ENCODE measurements around the gene HIPK2. TPM values are rescaled to one million over a fixed set of nuclear protein-coding genes. Genes with fewer than 3 reads are reported as not detected.

HIPK2 gene
- total RNA-seq, 2 experiments from 2014 or later, result 6.2 to 7.9 TPM

GRCh38 chr7:139587535-139587934 is 190.3 kb downstream of the HIPK2 start:
- DNase-seq (ENCODE audit: low spot score), result no peak
- Histone ChIP-seq H3K79me2 (ENCODE audit: insufficient read depth, low read depth, low read length) (no peaks in the 10 kb centered on the region), H2AFZ (ENCODE audit: low read length) (no peak overlapping the region), H3K36me3 (ENCODE audit: insufficient read depth, low read length) (no peaks in the 10 kb centered on the region), H3K9me2 (ENCODE audit: insufficient read depth, low read length) (no peaks in the 10 kb centered on the region), H3K9me3 (ENCODE audit: low read length) (no peaks in the 10 kb centered on the region), H3K4me2 (ENCODE audit: low read length) (no peak overlapping the region), H3K27ac (ENCODE audit: low read depth, low read length, poor library complexity, severe bottlenecking) (no peak overlapping the region), H3K4me3 (ENCODE audit: low read depth, low read length, poor library complexity, severe bottlenecking) (no peak overlapping the region), H4K20me1 (ENCODE audit: insufficient read depth, low read length) (no peaks in the 10 kb centered on the region), H3K4me1 (ENCODE audit: insufficient read depth, low read length, poor library complexity, severe bottlenecking) (no peaks in the 10 kb centered on the region)
- TF ChIP-seq EZH2phosphoT487 (IDR thresholded peaks at IDR 0.05; ENCODE audit: borderline replicate concordance, low read depth, low read length) (no peak), CTCF (conservative IDR thresholded peaks at IDR 0.05; ENCODE audit: low read length) (no peak)
- intact Hi-C loops (cut with micrococcal nuclease; ENCODE audit: unreplicated experiment), result no loop called here
- ChIA-PET POLR2A (interaction anchor here (0.7 kb wide), 2 partner anchors 682 to 948 kb away, joined by 3 to 4 read pairs; no protein-coding TSS in a partner anchor), CTCF (ENCODE audit: unreplicated experiment) (no interaction called here)
- BruUV-seq (replicated peaks), result no TSS peak

GRCh38 chr7:139586286-139586685 is 191.5 kb downstream of the HIPK2 start:
- intact Hi-C loops (cut with micrococcal nuclease; ENCODE audit: unreplicated experiment), result no loop called here

More at GRCh38 chr7:139586286-139586685, 191.5 kb downstream of the HIPK2 start:
- TF ChIP-seq EZH2phosphoT487 (IDR thresholded peaks at IDR 0.05; ENCODE audit: borderline replicate concordance, low read depth, low read length) (no peak), CTCF (conservative IDR thresholded peaks at IDR 0.05; ENCODE audit: low read length) (no peak)
- Histone ChIP-seq H3K4me2 (ENCODE audit: low read length) (no peak overlapping the region), H3K4me1 (ENCODE audit: insufficient read depth, low read length, poor library complexity, severe bottlenecking) (no peaks in the 10 kb centered on the region), H2AFZ (ENCODE audit: low read length) (no peak overlapping the region), H3K9me2 (ENCODE audit: insufficient read depth, low read length) (no peaks in the 10 kb centered on the region), H3K27ac (ENCODE audit: low read depth, low read length, poor library complexity, severe bottlenecking) (no peak overlapping the region), H3K9me3 (ENCODE audit: low read length) (no peaks in the 10 kb centered on the region), H3K4me3 (ENCODE audit: low read depth, low read length, poor library complexity, severe bottlenecking) (no peak overlapping the region), H3K36me3 (ENCODE audit: insufficient read depth, low read length) (no peaks in the 10 kb centered on the region), H3K79me2 (ENCODE audit: insufficient read depth, low read depth, low read length) (no peaks in the 10 kb centered on the region), H4K20me1 (ENCODE audit: insufficient read depth, low read length) (no peaks in the 10 kb centered on the region)
- POLR2A ChIA-PET, result no interaction called here
- DNase-seq (ENCODE audit: low spot score), result no peak
- CTCF ChIA-PET (ENCODE audit: unreplicated experiment), result no interaction called here
- no TSS peak for BruUV-seq (replicated peaks)
